GM23338 (cell line): ENCODE measurements around the gene KRTAP5-1. TPM values are rescaled to one million over a fixed set of nuclear protein-coding genes. Genes with fewer than 3 reads are reported as not detected.

Experiments used
- ATAC-seq: fragments of 200-7000 bp; cut with Tn5 transposase; 3 replicates; pipeline ENCODE4 v1.9.1; 2020
- DNase-seq: peaks from one replicate; pipeline ENCODE4 v3.0.0-alpha.2; 2015; ENCODE audit warnings: low spot score
- H2AFZ ChIP-seq: fragments of 200-600 bp; sonication (generic); 2 replicates; pipeline ENCODE4 v1.8.0; 2016; ENCODE audit warnings: antibody characterized with exemption, mild to moderate bottlenecking, moderate library complexity
- H3F3A ChIP-seq: fragments of 200-600 bp; sonication (generic); replicated peaks from 2 replicates; pipeline ENCODE4 v1.8.0; 2017; ENCODE audit warnings: antibody characterized with exemption, mixed run types, low read depth
- H3K27ac ChIP-seq: fragments of 200-600 bp; sonication (generic); 2 replicates; pipeline ENCODE4 v1.6.1; 2016; ENCODE audit warnings: low read depth
- H3K27me3 ChIP-seq: fragments of 200-600 bp; sonication (generic); 2 replicates; pipeline ENCODE4 v1.8.0; 2016; ENCODE audit warnings: mild to moderate bottlenecking, mixed run types, moderate library complexity; ENCODE audit not compliant: insufficient read depth
- H3K36me3 ChIP-seq: fragments of 200-600 bp; sonication (generic); 2 replicates; pipeline ENCODE4 v1.8.0; 2016; ENCODE audit warnings: mild to moderate bottlenecking; ENCODE audit not compliant: insufficient read depth
- H3K4me1 ChIP-seq: fragments of 200-600 bp; sonication (generic); 2 replicates; pipeline ENCODE4 v1.8.0; 2016; ENCODE audit warnings: mild to moderate bottlenecking, moderate library complexity; ENCODE audit not compliant: insufficient read depth
- H3K4me2 ChIP-seq: fragments of 200-600 bp; sonication (generic); 2 replicates; pipeline ENCODE4 v1.7.1; 2017; ENCODE audit warnings: mixed run types
- H3K4me3 ChIP-seq: fragments of 200-600 bp; sonication (generic); 2 replicates; pipeline ENCODE4 v1.6.1; 2016; ENCODE audit warnings: mixed run types
- H3K79me2 ChIP-seq: fragments of 200-600 bp; sonication (generic); replicated peaks from 2 replicates; pipeline ENCODE4 v1.8.0; 2017; ENCODE audit warnings: mild to moderate bottlenecking; ENCODE audit not compliant: insufficient read depth
- H3K9me2 ChIP-seq: fragments of 200-600 bp; sonication (generic); 2 replicates; pipeline ENCODE4 v1.8.0; 2017; ENCODE audit not compliant: insufficient read depth
- H4K20me1 ChIP-seq: fragments of 200-600 bp; sonication (generic); replicated peaks from 2 replicates; pipeline ENCODE4 v1.8.0; 2017; ENCODE audit warnings: mild to moderate bottlenecking; ENCODE audit not compliant: insufficient read depth
- H3K27ac Mint-ChIP-seq: 2 replicates; pipeline ENCODE4 v1.8.0; 2020; ENCODE audit warnings: inconsistent platforms, mild to moderate bottlenecking, moderate library complexity, mixed read lengths
- H3K27me3 Mint-ChIP-seq: 3 replicates; pipeline ENCODE4 v1.8.0; 2022; ENCODE audit warnings: low read depth, mild to moderate bottlenecking, moderate library complexity, mixed read lengths, inconsistent platforms; ENCODE audit not compliant: insufficient read depth, poor library complexity
- H3K36me3 Mint-ChIP-seq: 3 replicates; pipeline ENCODE4 v1.8.0; 2021; ENCODE audit warnings: low read depth, mild to moderate bottlenecking, inconsistent platforms, moderate library complexity, mixed read lengths
- H3K4me1 Mint-ChIP-seq: 3 replicates; pipeline ENCODE4 v1.8.0; 2020; ENCODE audit warnings: mild to moderate bottlenecking, inconsistent platforms, mixed read lengths
- H3K4me3 Mint-ChIP-seq: 3 replicates; pipeline ENCODE4 v1.8.0; 2021; ENCODE audit warnings: moderate library complexity, mild to moderate bottlenecking, inconsistent platforms, mixed read lengths
- H3K9me3 Mint-ChIP-seq: 3 replicates; pipeline ENCODE4 v1.8.0; 2020; ENCODE audit warnings: moderate library complexity, mild to moderate bottlenecking, inconsistent platforms, mixed read lengths
- CREB1 ChIP-seq: fragments of 250-450 bp; sonication (Bioruptor Pico); IDR thresholded peaks from 2 replicates; pipeline ENCODE4 v1.5.0; 2020; ENCODE audit warnings: low read depth, mild to moderate bottlenecking, moderate library complexity
- CTCF ChIP-seq, 2 experiments: fragments of 200-600 bp in 1 of 2; sonication (generic) in 1 of 2; conservative IDR thresholded peaks; 2 replicates each; pipeline versions ENCODE4 v1.5.1 to v1.6.1; 2016 to 2017; ENCODE audit warnings: antibody characterized with exemption in 2 of 2, low read depth in 2 of 2, mild to moderate bottlenecking in 2 of 2, moderate library complexity in 1 of 2
- EZH2 ChIP-seq: fragments of 200-600 bp; sonication (generic); IDR thresholded peaks from one replicate; pipeline ENCODE4 v1.8.0; 2017; ENCODE audit warnings: antibody characterized with exemption, mild to moderate bottlenecking, low read depth; ENCODE audit not compliant: unreplicated experiment
- NANOG ChIP-seq: IDR thresholded peaks from 2 replicates; pipeline ENCODE4 v1.6.1; 2016; ENCODE audit warnings: antibody characterized with exemption, borderline replicate concordance
- POLR2AphosphoS5 ChIP-seq: IDR thresholded peaks from 2 replicates; pipeline ENCODE4 v1.6.1; 2016; ENCODE audit warnings: antibody characterized with exemption, low read depth
- REST ChIP-seq: IDR thresholded peaks from one replicate; pipeline ENCODE4 v1.6.1; 2018; ENCODE audit warnings: antibody characterized with exemption; ENCODE audit not compliant: unreplicated experiment
- STAT1 ChIP-seq: IDR thresholded peaks from one replicate; pipeline ENCODE4 v1.6.1; 2016; ENCODE audit warnings: antibody characterized with exemption; ENCODE audit not compliant: unreplicated experiment
- ZNF114 ChIP-seq: fragments of 250-450 bp; sonication (Bioruptor Pico); IDR thresholded peaks from 2 replicates; pipeline ENCODE4 v1.5.0; 2020; ENCODE audit warnings: mild to moderate bottlenecking, moderate library complexity
- polyA plus RNA-seq: library from polyadenylated mRNA; unstranded; fragments of >200 nt; fragmentation: Nextera tagmentation; extraction: Ambion mirVana; gene quantifications from 2 replicates; pipeline ENCODE4 v1.2.1, GENCODE V29; 2016
- total RNA-seq: library from RNA; depleted of rRNA; stranded (reverse); fragments of >200 nt; shearing (Covaris generic); gene quantifications from 2 replicates; pipeline ENCODE4 v1.2.3, GENCODE V29; 2014
- TF ChIP-seq, protein P1 (sequence below): IDR thresholded peaks from 2 replicates; pipeline ENCODE4 v1.6.1; 2016; ENCODE audit warnings: antibody characterized with exemption

KRTAP5-1 gene
- total and polyA plus RNA-seq, 2 experiments from 2014 or later: not detected

DNA sequence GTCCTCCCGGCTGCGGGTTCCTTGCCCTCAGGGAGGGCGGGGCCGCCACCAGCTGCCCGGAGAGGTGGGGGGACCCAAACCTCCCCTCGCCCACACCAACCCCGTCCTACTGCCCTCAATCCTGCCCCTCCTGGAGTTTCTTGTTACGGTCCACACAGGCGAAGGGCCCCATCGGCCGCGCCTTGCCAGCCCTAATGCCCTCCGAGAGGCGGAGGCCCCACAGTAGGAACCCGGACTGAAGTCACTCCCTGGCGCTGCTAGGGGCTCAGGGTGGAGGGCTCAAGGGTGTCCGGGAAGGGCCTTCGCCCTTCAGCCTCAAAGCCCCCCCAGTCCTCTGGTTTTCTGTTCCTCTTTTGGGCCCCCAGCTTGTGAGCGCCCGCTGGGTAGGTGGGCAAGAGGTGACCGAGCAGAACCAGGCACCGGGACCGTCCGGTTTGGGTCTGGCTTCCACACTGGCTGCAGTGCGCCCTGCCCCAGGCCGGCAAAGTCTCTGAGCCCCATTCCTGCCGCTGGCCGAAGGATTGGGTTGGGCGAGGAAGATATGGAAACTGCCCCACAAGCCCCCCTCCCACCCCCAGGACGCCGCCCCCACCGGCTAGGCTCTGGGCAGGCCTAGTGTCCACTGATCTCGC, 37.5 kb downstream of the KRTAP5-1 start:
- H3K9me3 Mint-ChIP-seq: no peaks in the 10 kb centered on the region
- H3K27me3 Mint-ChIP-seq: peaks cover 39% of the 10 kb centered on the region
- H3K4me1 Mint-ChIP-seq: peaks cover 5% of the 10 kb centered on the region; the same call in 2 of the 3 replicates
- peak overlapping the region; percentile 47; the same call in 1 of the 2 replicates for H2AFZ ChIP-seq
- no peaks in the 10 kb centered on the region for H3K36me3 ChIP-seq
- no peaks in the 10 kb centered on the region for H4K20me1 ChIP-seq
- no peak overlapping the region for H3K27ac Mint-ChIP-seq
- peaks cover 50% of the 10 kb centered on the region for H3K27me3 ChIP-seq
- H3K36me3 Mint-ChIP-seq: no peaks in the 10 kb centered on the region
- H3K4me3 Mint-ChIP-seq: peak overlapping the region; percentile 57; the same call in 2 of the 3 replicates
- peak overlapping the region; percentile 60 for H3K4me3 ChIP-seq
- ATAC-seq (peak; percentile 8), DNase-seq (no peak)
- H3K9me2 ChIP-seq: no peaks in the 10 kb centered on the region
- TF ChIP-seq CREB1 (CRISPR knock-in tag) (no peak), EZH2 (peak; percentile 50), STAT1 (no peak), REST (no peak), ZNF114 (CRISPR knock-in tag) (no peak)
- TF ChIP-seq, protein P1, sequence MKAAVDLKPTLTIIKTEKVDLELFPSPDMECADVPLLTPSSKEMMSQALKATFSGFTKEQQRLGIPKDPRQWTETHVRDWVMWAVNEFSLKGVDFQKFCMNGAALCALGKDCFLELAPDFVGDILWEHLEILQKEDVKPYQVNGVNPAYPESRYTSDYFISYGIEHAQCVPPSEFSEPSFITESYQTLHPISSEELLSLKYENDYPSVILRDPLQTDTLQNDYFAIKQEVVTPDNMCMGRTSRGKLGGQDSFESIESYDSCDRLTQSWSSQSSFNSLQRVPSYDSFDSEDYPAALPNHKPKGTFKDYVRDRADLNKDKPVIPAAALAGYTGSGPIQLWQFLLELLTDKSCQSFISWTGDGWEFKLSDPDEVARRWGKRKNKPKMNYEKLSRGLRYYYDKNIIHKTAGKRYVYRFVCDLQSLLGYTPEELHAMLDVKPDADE: no peak
- no peak overlapping the region for H3K27ac ChIP-seq
- peak overlapping the region; percentile 88 for H3K4me2 ChIP-seq
- H3K79me2 ChIP-seq: no peaks in the 10 kb centered on the region
- H3F3A ChIP-seq: no peaks in the 10 kb centered on the region
- H3K4me1 ChIP-seq: peaks cover 13% of the 10 kb centered on the region; the same call in 1 of the 2 replicates

DNA sequence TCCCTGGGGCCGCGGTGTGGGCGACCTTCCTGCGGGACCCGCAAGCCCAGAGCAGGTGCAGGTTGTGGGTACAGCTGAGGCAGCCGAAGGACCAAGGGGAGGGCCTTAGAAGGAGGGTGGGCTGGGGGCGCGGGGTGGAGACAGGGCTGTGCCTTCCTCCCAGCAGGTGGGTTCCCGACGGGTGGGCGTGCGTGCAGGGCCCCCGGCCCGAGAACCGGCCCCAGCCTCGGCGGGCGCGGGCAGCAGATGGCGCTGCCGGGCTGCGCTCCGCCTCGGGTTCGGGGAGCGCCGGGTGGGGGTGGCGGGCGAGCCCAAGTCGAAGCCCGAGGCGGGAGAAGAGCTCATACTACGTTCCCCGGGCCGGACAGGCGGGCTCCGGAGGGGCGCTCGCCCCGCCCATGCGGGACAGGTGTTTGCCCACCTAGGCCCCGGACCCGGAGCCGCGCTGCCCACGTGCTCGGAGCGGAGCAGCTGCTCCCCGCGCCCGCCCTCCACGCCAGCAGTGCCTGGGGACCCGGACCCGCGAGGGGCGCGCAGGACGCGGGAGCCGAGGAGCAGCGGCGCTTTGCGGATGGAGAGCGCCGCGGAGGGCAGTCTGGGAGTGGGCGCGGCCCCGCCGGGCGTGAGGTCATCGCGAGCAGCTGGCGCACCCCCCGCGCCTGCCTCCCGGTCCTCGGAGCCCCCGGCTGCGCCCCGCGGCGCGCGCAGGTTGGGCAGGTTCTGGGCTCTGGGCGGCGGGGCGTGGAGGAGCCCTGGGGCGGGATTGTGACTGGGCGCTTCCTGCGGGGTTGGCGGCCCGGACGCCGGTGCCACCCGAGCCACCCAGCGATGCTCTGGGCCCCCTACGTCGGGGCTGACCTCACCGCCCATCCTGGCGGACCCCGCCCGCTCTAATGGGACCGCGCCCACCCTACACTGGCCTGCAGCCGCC, 38.3 kb downstream of the KRTAP5-1 start:
- H3K4me3 ChIP-seq: peak overlapping the region; percentile 60
- Mint-ChIP-seq H3K27me3 (peaks cover 38% of the 10 kb centered on the region), H3K36me3 (no peaks in the 10 kb centered on the region), H3K4me1 (peaks cover 5% of the 10 kb centered on the region; the same call in 2 of the 3 replicates), H3K4me3 (peak overlapping the region; percentile 63; the same call in 2 of the 3 replicates), H3K9me3 (no peaks in the 10 kb centered on the region), H3K27ac (no peak overlapping the region)
- ATAC-seq: peak; percentile 65
- peaks cover 13% of the 10 kb centered on the region; the same call in 1 of the 2 replicates for H3K4me1 ChIP-seq
- peak overlapping the region; percentile 88 for H3K4me2 ChIP-seq
- TF ChIP-seq CREB1 (CRISPR knock-in tag) (peak; percentile 50; the same call in 1 of the 2 replicates), CTCF (conservative IDR thresholded peaks at IDR 0.05; ENCODE audit: low read depth in 2 of 2) (peak; percentile 57 to 84), NANOG (no peak), POLR2AphosphoS5 (peak; percentile 24; the same call in 1 of the 2 replicates)
- H3K79me2 ChIP-seq: no peaks in the 10 kb centered on the region
- no peak overlapping the region for H3K27ac ChIP-seq
- H4K20me1 ChIP-seq: no peaks in the 10 kb centered on the region
- no peaks in the 10 kb centered on the region for H3F3A ChIP-seq
- peaks cover 50% of the 10 kb centered on the region for H3K27me3 ChIP-seq
- H2AFZ ChIP-seq: peak overlapping the region; percentile 87
- H3K36me3 ChIP-seq: no peaks in the 10 kb centered on the region
- DNase-seq: peak; percentile 89
- H3K9me2 ChIP-seq: no peaks in the 10 kb centered on the region
